Common myeloid progenitor, CD34-positive (primary cell): ENCODE data around the gene ELK3.

Source experiments
- CTCF ChIA-PET: fragments of 350-600 bp; sonication (Branson Sonifier 250); formaldehyde crosslinking; loops from one replicate; lab custom pipeline; 2021; ENCODE audit warnings: antibody characterized with exemption; lab: Charles Lee
- POLR2A ChIA-PET: fragments of 350-600 bp; sonication (Branson Sonifier 250); formaldehyde crosslinking; loops from one replicate; lab custom pipeline; 2021; ENCODE audit warnings: antibody characterized with exemption; lab: Charles Lee
- DNase-seq, 3 donors: peaks; one replicate each; pipeline versions ENCODE4 v3.0.0 to v3.0.0-alpha.2; 2013
- H3K27ac ChIP-seq, 2 experiments: 1 replicate in 1 of 2; 2 replicates in 1 of 2; pipeline ENCODE4 v1.7.0; 2013; ENCODE audit warnings: inconsistent platforms in 2 of 2, low read length in 2 of 2, mild to moderate bottlenecking in 2 of 2, low read depth in 1 of 2, moderate library complexity in 1 of 2; ENCODE audit not compliant: severe bottlenecking in 2 of 2, insufficient read depth in 1 of 2, poor library complexity in 1 of 2
- H3K27me3 ChIP-seq, 5 experiments: replicated peaks in 2 of 5; 1 replicate in 3 of 5; 2 replicates in 2 of 5; pipeline versions ENCODE4 v1.6.1 to v1.7.0; 2013; ENCODE audit warnings: low read length in 4 of 5, mild to moderate bottlenecking in 2 of 5, moderate library complexity in 2 of 5, inconsistent platforms in 1 of 5; ENCODE audit not compliant: insufficient read depth in 5 of 5, control insufficient read depth in 4 of 5
- H3K36me3 ChIP-seq, 4 experiments: 1 replicate in 2 of 4; 2 replicates in 2 of 4; pipeline versions ENCODE4 v1.6.1 to v1.7.0; 2013; ENCODE audit warnings: low read length in 3 of 4, control low read depth in 1 of 4, mild to moderate bottlenecking in 1 of 4; ENCODE audit not compliant: control insufficient read depth in 4 of 4, insufficient read depth in 4 of 4
- H3K4me1 ChIP-seq, 4 experiments: 1 replicate in 3 of 4; 2 replicates in 1 of 4; pipeline versions ENCODE4 v1.6.1 to v1.7.1; 2013; ENCODE audit warnings: low read length in 3 of 4, mild to moderate bottlenecking in 3 of 4, control low read depth in 1 of 4, inconsistent platforms in 1 of 4, moderate library complexity in 1 of 4; ENCODE audit not compliant: control insufficient read depth in 4 of 4, insufficient read depth in 4 of 4; ENCODE audit errors: control extremely low read depth in 1 of 4
- H3K4me3 ChIP-seq, 7 experiments: 1 replicate in 4 of 7; 2 replicates in 3 of 7; pipeline versions ENCODE4 v1.5.1 to v1.7.0; 2013; ENCODE audit warnings: mild to moderate bottlenecking in 7 of 7, low read length in 6 of 7, moderate library complexity in 6 of 7, inconsistent platforms in 2 of 7, low read depth in 2 of 7, control low read depth in 1 of 7; ENCODE audit not compliant: insufficient read depth in 4 of 7, control insufficient read depth in 1 of 7; ENCODE audit errors: extremely low read depth in 1 of 7
- H3K9me3 ChIP-seq, 5 experiments: 1 replicate in 4 of 5; 2 replicates in 1 of 5; pipeline versions ENCODE4 v1.6.1 to v1.7.1; 2013; ENCODE audit warnings: low read length in 4 of 5, mild to moderate bottlenecking in 2 of 5, inconsistent platforms in 1 of 5, low read depth in 1 of 5, moderate library complexity in 1 of 5; ENCODE audit not compliant: control insufficient read depth in 4 of 5, insufficient read depth in 2 of 5; ENCODE audit errors: control extremely low read depth in 1 of 5
- WGBS: methylation state at CpG from one replicate; pipeline ENCODE4 v1.1.5; 2013; ENCODE audit not compliant: insufficient coverage; 5-methylcytosine and 5-hydroxymethylcytosine counted together

Gene ELK3

GRCh38 chr12:96303653-96304052 lies 109.5 kb downstream of the ELK3 start:
- H3K36me3 ChIP-seq = peaks cover 2 to 8% (median 6%) of the 10 kb centered on the region in 4 experiments
- no peaks in the 10 kb centered on the region for H3K9me3 ChIP-seq
- H3K27ac ChIP-seq = no peak overlapping the region
- ChIA-PET CTCF (interaction anchor here (1.0 to 2.5 kb wide), 7 partner anchors 11 to 213 kb away, joined by 3 to 13 read pairs (median 5); no protein-coding TSS in a partner anchor), POLR2A (no interaction called here)
- no peak overlapping the region for H3K4me3 ChIP-seq
- H3K27me3 ChIP-seq = no peaks in the 10 kb centered on the region
- no peak for DNase-seq
- no peaks in the 10 kb centered on the region for H3K4me1 ChIP-seq

GRCh38 chr12:96305665-96306064 lies 111.5 kb downstream of the ELK3 start:
- no peak for DNase-seq
- Histone ChIP-seq H3K4me3 (no peak overlapping the region), H3K9me3 (no peaks in the 10 kb centered on the region), H3K36me3 (peaks cover 0 to 11% (median 7%) of the 10 kb centered on the region in 4 experiments), H3K27ac (no peak overlapping the region), H3K4me1 (no peaks in the 10 kb centered on the region), H3K27me3 (no peaks in the 10 kb centered on the region)
- WGBS = 90% methylated on average over 2 of the region's 3 CpGs
- CTCF ChIA-PET = interaction anchor here (1.0 kb wide), 1 partner anchor 93 kb away, joined by 3 read pairs; no protein-coding TSS in a partner anchor
- POLR2A ChIA-PET = interaction anchor here (0.6 kb wide), 1 partner anchor 33 kb away, joined by 3 read pairs; no protein-coding TSS in a partner anchor

GRCh38 chr12:96308881-96309280 lies 114.7 kb downstream of the ELK3 start:
- DNase-seq = no peak
- no peaks in the 10 kb centered on the region for H3K4me1 ChIP-seq
- peaks cover 2 to 15% (median 11%) of the 10 kb centered on the region in 4 experiments for H3K36me3 ChIP-seq
- no peak overlapping the region for H3K27ac ChIP-seq
- no peaks in the 10 kb centered on the region for H3K9me3 ChIP-seq
- WGBS = no CpG with 5 or more reads among the region's 1 CpG
- CTCF ChIA-PET = interaction anchor here (1.0 to 6.4 kb wide), 4 partner anchors 14 to 90 kb away, joined by 3 to 45 read pairs (median 4); partner anchors contain the start of gene CDK17
- no peaks in the 10 kb centered on the region for H3K27me3 ChIP-seq
- POLR2A ChIA-PET = interaction anchor here (1.2 kb wide), 1 partner anchor 91 kb away, joined by 4 read pairs; the partner anchor contains the start of gene CDK17
- no peak overlapping the region for H3K4me3 ChIP-seq

- no CpG with 5 or more reads among the region's 3 CpGs for WGBS
- no peak for DNase-seq
- Histone ChIP-seq H3K27ac (no peak overlapping the region), H3K4me1 (no peaks in the 10 kb centered on the region), H3K36me3 (peaks cover 2 to 15% (median 11%) of the 10 kb centered on the region in 4 experiments), H3K4me3 (no peak overlapping the region), H3K9me3 (no peaks in the 10 kb centered on the region), H3K27me3 (no peaks in the 10 kb centered on the region)
- ChIA-PET CTCF (interaction anchor here (1.1 to 6.4 kb wide), 4 partner anchors 15 to 175 kb away, joined by 3 to 45 read pairs (median 3); partner anchors contain the start of gene CDK17), POLR2A (no interaction called here)
Measured at GRCh38 chr12:96310067-96310466, 115.9 kb downstream of the ELK3 start.

GRCh38 chr12:96311191-96311590 lies 117.0 kb downstream of the ELK3 start:
- ChIA-PET CTCF (interaction anchor here (0.9 to 6.4 kb wide), 3 partner anchors 12 to 88 kb away, joined by 3 to 45 read pairs (median 3); partner anchors contain the start of gene CDK17), POLR2A (no interaction called here)
- H3K4me3 ChIP-seq = no peak overlapping the region
- no peak for DNase-seq
- peaks cover 0 to 3% (median 0%) of the 10 kb centered on the region in 4 experiments for H3K4me1 ChIP-seq
- WGBS = no CpG with 5 or more reads among the region's 1 CpG
- no peaks in the 10 kb centered on the region for H3K27me3 ChIP-seq
- H3K27ac ChIP-seq = no peak overlapping the region
- H3K36me3 ChIP-seq = peaks cover 2 to 14% (median 10%) of the 10 kb centered on the region in 4 experiments
- no peaks in the 10 kb centered on the region for H3K9me3 ChIP-seq

GRCh38 chr12:96313606-96314005 lies 119.4 kb downstream of the ELK3 start:
- ChIA-PET POLR2A (no interaction called here), CTCF (interaction anchor here (1.1 to 2.9 kb wide), 3 partner anchors 24 to 188 kb away, joined by 3 to 9 read pairs (median 5); no protein-coding TSS in a partner anchor)
- Histone ChIP-seq H3K4me1 (peaks cover 0 to 3% (median 0%) of the 10 kb centered on the region in 4 experiments), H3K27ac (no peak overlapping the region), H3K4me3 (no peak overlapping the region), H3K9me3 (no peaks in the 10 kb centered on the region), H3K27me3 (no peaks in the 10 kb centered on the region), H3K36me3 (peaks cover 2 to 14% (median 8%) of the 10 kb centered on the region in 4 experiments)
- no peak for DNase-seq

GRCh38 chr12:96314723-96315122 lies 120.5 kb downstream of the ELK3 start:
- CTCF ChIA-PET = interaction anchor here (1.5 to 2.9 kb wide), 4 partner anchors 23 to 86 kb away, joined by 3 to 9 read pairs (median 4); partner anchors contain the start of gene CDK17
- Histone ChIP-seq H3K4me3 (no peak overlapping the region), H3K27ac (no peak overlapping the region), H3K4me1 (peaks cover 0 to 3% (median 0%) of the 10 kb centered on the region in 4 experiments), H3K36me3 (peaks cover 2 to 12% (median 4%) of the 10 kb centered on the region in 4 experiments), H3K27me3 (no peaks in the 10 kb centered on the region), H3K9me3 (no peaks in the 10 kb centered on the region)
- POLR2A ChIA-PET = no interaction called here
- 96% methylated on average over 2 of the region's 2 CpGs for WGBS
- DNase-seq = no peak
